HepG2 (cell line): ENCODE measurements around the gene DSG2. TPM values are rescaled to one million over a fixed set of nuclear protein-coding genes. Genes with fewer than 3 reads are reported as not detected.

Experiments used
- ARHGAP35 ChIP-seq: sonication (generic); formaldehyde crosslinking; IDR thresholded peaks from 2 replicates; pipeline ENCODE4 v1.9.0; 2022; ENCODE audit warnings: mild to moderate bottlenecking, inconsistent platforms, moderate library complexity, missing genetic modification reagents, borderline replicate concordance
- ATRX ChIP-seq: sonication (generic); formaldehyde crosslinking; IDR thresholded peaks from 2 replicates; pipeline ENCODE4 v1.4.0; 2020; ENCODE audit warnings: missing genetic modification reagents, borderline replicate concordance
- BRF2 ChIP-seq: sonication (generic); formaldehyde crosslinking; IDR thresholded peaks from 2 replicates; pipeline ENCODE4 v1.8.1; 2022; ENCODE audit warnings: mild to moderate bottlenecking, missing genetic modification reagents
- CAMTA2 ChIP-seq: sonication (generic); formaldehyde crosslinking; IDR thresholded peaks from 2 replicates; pipeline ENCODE4 v1.4.0; 2020; ENCODE audit warnings: mild to moderate bottlenecking, missing genetic modification reagents, borderline replicate concordance
- CREB3 ChIP-seq: sonication (generic); formaldehyde crosslinking; IDR thresholded peaks from 2 replicates; pipeline ENCODE4 v1.5.0; 2020; ENCODE audit warnings: missing genetic modification reagents
- CSRNP2 ChIP-seq: sonication (generic); formaldehyde crosslinking; conservative IDR thresholded peaks from 2 replicates; pipeline ENCODE4 v1.8.0; 2022; ENCODE audit warnings: low read depth, missing genetic modification reagents
- KDM1A ChIP-seq: IDR thresholded peaks from 2 replicates; pipeline ENCODE4 v1.6.1; 2016; ENCODE audit warnings: missing compliant biosample characterization
- KMT2B ChIP-seq: IDR thresholded peaks from 2 replicates; pipeline ENCODE4 v1.6.1; 2016; ENCODE audit warnings: missing genetic modification reagents, missing compliant biosample characterization
- NCOA5 ChIP-seq: sonication (generic); formaldehyde crosslinking; IDR thresholded peaks from 2 replicates; pipeline ENCODE4 v1.4.0; 2020; ENCODE audit warnings: missing genetic modification reagents
- NR1H2 ChIP-seq: sonication (generic); formaldehyde crosslinking; IDR thresholded peaks from 2 replicates; pipeline ENCODE4 v1.8.1; 2022; ENCODE audit warnings: low read depth, missing genetic modification reagents, borderline replicate concordance
- PBX3 ChIP-seq: sonication (generic); formaldehyde crosslinking; IDR thresholded peaks from 2 replicates; pipeline ENCODE4 v1.8.1; 2023; ENCODE audit warnings: missing genetic modification reagents, inconsistent platforms, borderline replicate concordance
- PCBP2 ChIP-seq: fragments of 200-400 bp; formaldehyde crosslinking; optimal IDR thresholded peaks from 2 replicates; pipeline ENCODE3; 2018; ENCODE audit warnings: low read length, low read depth; ENCODE audit not compliant: poor library complexity, severe bottlenecking
- POLR2AphosphoS5 ChIP-seq: IDR thresholded peaks from 2 replicates; pipeline ENCODE4 v1.6.1; 2012; ENCODE audit warnings: low read depth, low read length
- SRSF1 ChIP-seq: fragments of 200-400 bp; formaldehyde crosslinking; optimal IDR thresholded peaks from 2 replicates; pipeline ENCODE3; 2017; ENCODE audit warnings: mild to moderate bottlenecking, low read depth, low read length, moderate library complexity
- STAG1 ChIP-seq: sonication (generic); formaldehyde crosslinking; IDR thresholded peaks from 2 replicates; pipeline ENCODE4 v1.4.0; 2020; ENCODE audit warnings: missing genetic modification reagents
- SYNCRIP ChIP-seq: fragments of 200-400 bp; formaldehyde crosslinking; IDR thresholded peaks from 2 replicates; pipeline ENCODE4 v1.6.1; 2018; ENCODE audit warnings: mild to moderate bottlenecking, low read depth, low read length; ENCODE audit not compliant: insufficient read depth
- THAP8 ChIP-seq: sonication (generic); formaldehyde crosslinking; IDR thresholded peaks from 2 replicates; pipeline ENCODE4 v1.5.1; 2020; ENCODE audit warnings: missing genetic modification reagents, mild to moderate bottlenecking, borderline replicate concordance
- U2AF2 ChIP-seq: fragments of 200-400 bp; formaldehyde crosslinking; IDR thresholded peaks from 2 replicates; pipeline ENCODE4 v1.6.1; 2017; ENCODE audit warnings: low read depth, mild to moderate bottlenecking, low read length
- ZMAT5 ChIP-seq: sonication (generic); formaldehyde crosslinking; IDR thresholded peaks from 2 replicates; pipeline ENCODE4 v1.5.0; 2020; ENCODE audit warnings: mild to moderate bottlenecking, low read depth, missing genetic modification reagents, borderline replicate concordance
- ZMYM4 ChIP-seq: sonication (generic); formaldehyde crosslinking; IDR thresholded peaks from 2 replicates; pipeline ENCODE4 v1.8.1; 2023; ENCODE audit warnings: mild to moderate bottlenecking, missing genetic modification reagents
- ZNF121 ChIP-seq: sonication (generic); formaldehyde crosslinking; IDR thresholded peaks from 2 replicates; pipeline ENCODE4 v1.5.0; 2020; ENCODE audit warnings: mild to moderate bottlenecking, missing genetic modification reagents
- ZNF75D ChIP-seq: sonication (generic); formaldehyde crosslinking; IDR thresholded peaks from 2 replicates; pipeline ENCODE4 v1.8.1; 2023; ENCODE audit warnings: missing genetic modification reagents, mild to moderate bottlenecking, borderline replicate concordance
- ZNF790 ChIP-seq: sonication (generic); formaldehyde crosslinking; IDR thresholded peaks from 2 replicates; pipeline ENCODE4 v1.8.0; 2022; ENCODE audit warnings: missing genetic modification reagents, mild to moderate bottlenecking, borderline replicate concordance
- ZSCAN25 ChIP-seq: sonication (generic); formaldehyde crosslinking; IDR thresholded peaks from 2 replicates; pipeline ENCODE4 v1.8.0; 2022; ENCODE audit warnings: mild to moderate bottlenecking, missing genetic modification reagents
- polyA plus RNA-seq, 8 experiments: library from polyadenylated mRNA; depleted of rRNA in 3 of 8; stranded (reverse) in 7 of 8; unstranded in 1 of 8; fragments of >200 nt; fragmentation: Illumina TruSeq in 4 of 8; extraction: Trizol in 4 of 8; gene quantifications; 2 replicates each; pipeline versions ENCODE4 v1.2.1 to v1.2.3, GENCODE V29; 2011 to 2016; ENCODE audit warnings: low read depth in 4 of 8, missing spikeins in 1 of 8, mixed read lengths in 1 of 8; ENCODE audit not compliant: insufficient read depth in 1 of 8
- total RNA-seq, 5 experiments: library from RNA; depleted of rRNA; stranded (reverse); fragments of >200 nt; fragmentation: Illumina TruSeq; extraction: Trizol; gene quantifications; 2 replicates each; pipeline ENCODE4 v1.2.3, GENCODE V29; 2016; ENCODE audit warnings: low read depth in 1 of 5

The DSG2 gene
- total and polyA plus RNA-seq, 2 of the 13 experiments (the other 11 are each of a cell fraction or from before 2014, with no cell fraction given): 23.3 to 66.7 TPM

GRCh38 chr18:31497836-31498573, at the start of gene DSG2 (continued):
- TF ChIP-seq CSRNP2 (no peak), BRF2 (CRISPR knock-in tag) (0 out of 2 replicates have a peak, but pooled peaks have one; percentile 54), STAG1 (CRISPR knock-in tag) (no peak), THAP8 (CRISPR knock-in tag) (no peak), SYNCRIP (no peak), ZNF790 (CRISPR knock-in tag) (no peak), CREB3 (CRISPR knock-in tag) (peak; percentile 67; the same call in 1 of the 2 replicates), PBX3 (no peak), ZSCAN25 (CRISPR knock-in tag) (peak; percentile 92), NR1H2 (CRISPR knock-in tag) (peak; percentile 49; the same call in 1 of the 2 replicates), ZMYM4 (CRISPR knock-in tag) (no peak; the same call in 1 of the 2 replicates), ZNF75D (no peak), KMT2B (CRISPR knock-in tag) (peak; percentile 16; the same call in 1 of the 2 replicates), KDM1A (CRISPR knock-in tag) (no peak), NCOA5 (CRISPR knock-in tag) (no peak), U2AF2 (no peak), PCBP2 (no peak), ARHGAP35 (no peak; the same call in 1 of the 2 replicates), ATRX (no peak), ZMAT5 (no peak), CAMTA2 (no peak), POLR2AphosphoS5 (no peak), SRSF1 (peak; percentile 50), ZNF121 (0 out of 2 replicates have a peak, but pooled peaks have one; percentile 11)
